Adipocyte (in vitro differentiated cells): ENCODE measurements around the gene CBX1.

Experiments used
- DNase-seq: peaks from one replicate; pipeline ENCODE4 v3.0.0-alpha.2; 2015; ENCODE audit warnings: low read depth
- H3K27me3 ChIP-seq: replicated peaks from 2 replicates; pipeline ENCODE4 v1.7.0; 2013; ENCODE audit warnings: mild to moderate bottlenecking, low read length, moderate library complexity; ENCODE audit not compliant: control insufficient read depth, insufficient read depth
- H3K36me3 ChIP-seq: 2 replicates; pipeline ENCODE4 v1.7.0; 2013; ENCODE audit warnings: low read length, mild to moderate bottlenecking, moderate library complexity; ENCODE audit not compliant: control insufficient read depth, insufficient read depth, severe bottlenecking
- H3K4me1 ChIP-seq: 2 replicates; pipeline ENCODE4 v1.7.0; 2013; ENCODE audit warnings: mild to moderate bottlenecking, low read length, moderate library complexity; ENCODE audit not compliant: control insufficient read depth, insufficient read depth
- H3K4me3 ChIP-seq: 2 replicates; pipeline ENCODE4 v1.7.0; 2013; ENCODE audit warnings: mild to moderate bottlenecking, low read length, moderate library complexity
- H3K9ac ChIP-seq: 2 replicates; pipeline ENCODE4 v1.7.0; 2013; ENCODE audit warnings: mild to moderate bottlenecking, low read length, moderate library complexity
- H3K9me3 ChIP-seq: 2 replicates; pipeline ENCODE4 v1.7.0; 2013; ENCODE audit warnings: mild to moderate bottlenecking, low read length, moderate library complexity; ENCODE audit not compliant: control insufficient read depth

The CBX1 gene

GRCh38 chr17:48056879-48057278, 44.4 kb downstream of the CBX1 start:
- no peak for DNase-seq
- Histone ChIP-seq H3K9ac (peak overlapping the region; percentile 99), H3K9me3 (no peaks in the 10 kb centered on the region), H3K27me3 (no peaks in the 10 kb centered on the region), H3K36me3 (peaks cover 55% of the 10 kb centered on the region), H3K4me1 (peaks cover 55% of the 10 kb centered on the region), H3K4me3 (no peak overlapping the region)

GRCh38 chr17:48056246-48056745, 45.0 kb downstream of the CBX1 start:
- no peaks in the 10 kb centered on the region for H3K9me3 ChIP-seq
- peak overlapping the region; percentile 99 for H3K4me3 ChIP-seq
- H3K4me1 ChIP-seq, result peaks cover 61% of the 10 kb centered on the region
- no peaks in the 10 kb centered on the region for H3K27me3 ChIP-seq
- H3K36me3 ChIP-seq, result peaks cover 51% of the 10 kb centered on the region
- DNase-seq, result no peak
- H3K9ac ChIP-seq, result peak overlapping the region; percentile 99

- Histone ChIP-seq H3K4me3 (peak overlapping the region; percentile 99), H3K4me1 (peaks cover 64% of the 10 kb centered on the region), H3K9ac (peak overlapping the region; percentile 99), H3K36me3 (peaks cover 52% of the 10 kb centered on the region), H3K9me3 (no peaks in the 10 kb centered on the region), H3K27me3 (no peaks in the 10 kb centered on the region)
- DNase-seq, result peak; percentile 94
Observed at GRCh38 chr17:48055531-48056245, 45.6 kb downstream of the CBX1 start.

GRCh38 chr17:48054238-48055185, 46.8 kb downstream of the CBX1 start:
- no peaks in the 10 kb centered on the region for H3K27me3 ChIP-seq
- peaks cover 43% of the 10 kb centered on the region for H3K36me3 ChIP-seq
- H3K9me3 ChIP-seq, result no peaks in the 10 kb centered on the region
- peak overlapping the region; percentile 99 for H3K4me3 ChIP-seq
- peak overlapping the region; percentile 99 for H3K9ac ChIP-seq
- peaks cover 59% of the 10 kb centered on the region for H3K4me1 ChIP-seq
- DNase-seq, result peak; percentile 61

GRCh38 chr17:48053758-48054237, 47.5 kb downstream of the CBX1 start:
- no peak for DNase-seq
- H3K4me3 ChIP-seq, result peak overlapping the region; percentile 99
- H3K9me3 ChIP-seq, result no peaks in the 10 kb centered on the region
- peak overlapping the region; percentile 99 for H3K9ac ChIP-seq
- peaks cover 55% of the 10 kb centered on the region for H3K4me1 ChIP-seq
- H3K36me3 ChIP-seq, result peaks cover 36% of the 10 kb centered on the region
- no peaks in the 10 kb centered on the region for H3K27me3 ChIP-seq

GRCh38 chr17:48052956-48053757, 48.1 kb downstream of the CBX1 start:
- peak overlapping the region; percentile 99 for H3K9ac ChIP-seq
- H3K4me3 ChIP-seq, result peak overlapping the region; percentile 99
- H3K9me3 ChIP-seq, result no peaks in the 10 kb centered on the region
- no peaks in the 10 kb centered on the region for H3K27me3 ChIP-seq
- peak; percentile 47 for DNase-seq
- H3K4me1 ChIP-seq, result peaks cover 55% of the 10 kb centered on the region
- H3K36me3 ChIP-seq, result peaks cover 29% of the 10 kb centered on the region

GRCh38 chr17:48051706-48052486, 49.4 kb downstream of the CBX1 start:
- Histone ChIP-seq H3K4me3 (peak overlapping the region; percentile 99), H3K4me1 (peaks cover 59% of the 10 kb centered on the region), H3K9ac (peak overlapping the region; percentile 99), H3K27me3 (no peaks in the 10 kb centered on the region), H3K36me3 (peaks cover 17% of the 10 kb centered on the region), H3K9me3 (no peaks in the 10 kb centered on the region)
- peak; percentile 93 for DNase-seq

- no peak for DNase-seq
- Histone ChIP-seq H3K36me3 (peaks cover 11% of the 10 kb centered on the region), H3K27me3 (no peaks in the 10 kb centered on the region), H3K9me3 (no peaks in the 10 kb centered on the region), H3K4me1 (peaks cover 63% of the 10 kb centered on the region), H3K4me3 (peak overlapping the region; percentile 99), H3K9ac (peak overlapping the region; percentile 99)
Observed at GRCh38 chr17:48051283-48051682, 50.0 kb downstream of the CBX1 start.

- peak overlapping the region; percentile 99 for H3K9ac ChIP-seq
- H3K36me3 ChIP-seq, result peaks cover 6% of the 10 kb centered on the region
- H3K27me3 ChIP-seq, result no peaks in the 10 kb centered on the region
- no peaks in the 10 kb centered on the region for H3K9me3 ChIP-seq
- H3K4me1 ChIP-seq, result peaks cover 63% of the 10 kb centered on the region
- DNase-seq, result peak; percentile 96
- peak overlapping the region; percentile 99 for H3K4me3 ChIP-seq
Observed at GRCh38 chr17:48048384-48049126, 52.7 kb downstream of the CBX1 start.
